Right renal cortex interstitium (tissue), 3 donors: ENCODE measurements around the gene KASH5. TPM values are rescaled to one million over a fixed set of nuclear protein-coding genes. Genes with fewer than 3 reads are reported as not detected.

Experiments
- DNase-seq, 3 donors: peaks; one replicate each; pipeline ENCODE4 v3.0.0-alpha.2; 2013; ENCODE audit warnings: low read depth in 3 of 3, low spot score in 2 of 3
- polyA plus RNA-seq, 3 donors: library from polyadenylated mRNA; unstranded; fragments of 120-200 nt; gene quantifications; one replicate each; pipeline ENCODE4 v1.2.1, GENCODE V29; 2013; ENCODE audit not compliant: insufficient read length in 3 of 3

Gene KASH5, protein sequence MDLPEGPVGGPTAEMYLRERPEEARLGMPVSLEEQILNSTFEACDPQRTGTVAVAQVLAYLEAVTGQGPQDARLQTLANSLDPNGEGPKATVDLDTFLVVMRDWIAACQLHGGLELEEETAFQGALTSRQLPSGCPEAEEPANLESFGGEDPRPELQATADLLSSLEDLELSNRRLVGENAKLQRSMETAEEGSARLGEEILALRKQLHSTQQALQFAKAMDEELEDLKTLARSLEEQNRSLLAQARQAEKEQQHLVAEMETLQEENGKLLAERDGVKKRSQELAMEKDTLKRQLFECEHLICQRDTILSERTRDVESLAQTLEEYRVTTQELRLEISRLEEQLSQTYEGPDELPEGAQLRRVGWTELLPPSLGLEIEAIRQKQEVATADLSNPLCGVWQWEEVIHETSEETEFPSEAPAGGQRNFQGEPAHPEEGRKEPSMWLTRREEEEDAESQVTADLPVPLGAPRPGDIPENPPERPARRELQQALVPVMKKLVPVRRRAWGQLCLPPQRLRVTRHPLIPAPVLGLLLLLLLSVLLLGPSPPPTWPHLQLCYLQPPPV
- polyA plus RNA-seq = under 1 TPM; 0.14 to 0.45 (median 0.18) TPM

- DNase-seq = no peak
Observed at GRCh38 chr19:49387936-49388372, at the start of gene KASH5. KASH5 (plus strand) TSS chr19:49388249; CDS start chr19:49390884, 2,635 bp downstream.

GRCh38 chr19:49338691-49339300 lies 49.3 kb upstream of the KASH5 start:
- peak; percentile 53 to 67 (median 61) for DNase-seq

DNA sequence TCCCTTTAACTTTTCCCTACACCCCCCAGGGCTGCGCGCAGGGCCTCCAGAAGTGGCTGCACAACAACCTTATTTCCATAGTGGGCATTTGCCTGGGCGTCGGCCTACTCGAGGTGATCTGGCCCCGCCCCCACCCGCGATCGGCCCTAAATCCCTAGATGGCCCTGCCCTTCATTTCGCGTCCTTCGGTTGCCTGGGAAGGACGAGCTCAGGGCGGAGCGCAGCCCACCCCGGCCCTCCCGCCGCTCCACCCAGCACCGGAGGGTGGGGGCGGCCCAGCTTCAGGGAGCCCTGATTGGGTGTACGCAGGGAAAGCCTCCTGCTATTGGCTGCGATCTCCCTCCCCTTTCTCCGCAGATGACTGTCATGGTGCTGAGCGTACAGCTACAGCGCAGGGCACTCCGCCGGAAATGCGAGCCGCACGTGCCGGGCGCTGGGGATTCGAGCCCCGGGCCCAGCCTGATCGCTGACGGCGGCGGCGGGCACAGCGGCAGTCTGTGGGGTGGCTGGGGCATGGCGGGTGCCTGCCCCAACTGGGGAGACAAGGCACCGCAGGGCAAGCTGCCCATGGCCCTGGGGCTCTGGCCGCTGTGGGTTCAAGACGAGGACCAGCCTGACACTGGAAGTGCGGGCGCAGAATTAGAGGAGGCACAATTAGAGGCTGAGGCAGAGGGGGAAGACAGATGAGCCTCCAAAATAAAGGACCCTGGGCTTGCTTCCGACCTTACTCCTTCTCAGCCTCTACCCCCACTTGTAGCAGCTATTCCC lies 48.6 kb upstream of the KASH5 start:
- peak; percentile 75 to 86 (median 78) for DNase-seq

- DNase-seq = no peak
Observed at GRCh38 chr19:49340069-49340864, 47.8 kb upstream of the KASH5 start.

DNA sequence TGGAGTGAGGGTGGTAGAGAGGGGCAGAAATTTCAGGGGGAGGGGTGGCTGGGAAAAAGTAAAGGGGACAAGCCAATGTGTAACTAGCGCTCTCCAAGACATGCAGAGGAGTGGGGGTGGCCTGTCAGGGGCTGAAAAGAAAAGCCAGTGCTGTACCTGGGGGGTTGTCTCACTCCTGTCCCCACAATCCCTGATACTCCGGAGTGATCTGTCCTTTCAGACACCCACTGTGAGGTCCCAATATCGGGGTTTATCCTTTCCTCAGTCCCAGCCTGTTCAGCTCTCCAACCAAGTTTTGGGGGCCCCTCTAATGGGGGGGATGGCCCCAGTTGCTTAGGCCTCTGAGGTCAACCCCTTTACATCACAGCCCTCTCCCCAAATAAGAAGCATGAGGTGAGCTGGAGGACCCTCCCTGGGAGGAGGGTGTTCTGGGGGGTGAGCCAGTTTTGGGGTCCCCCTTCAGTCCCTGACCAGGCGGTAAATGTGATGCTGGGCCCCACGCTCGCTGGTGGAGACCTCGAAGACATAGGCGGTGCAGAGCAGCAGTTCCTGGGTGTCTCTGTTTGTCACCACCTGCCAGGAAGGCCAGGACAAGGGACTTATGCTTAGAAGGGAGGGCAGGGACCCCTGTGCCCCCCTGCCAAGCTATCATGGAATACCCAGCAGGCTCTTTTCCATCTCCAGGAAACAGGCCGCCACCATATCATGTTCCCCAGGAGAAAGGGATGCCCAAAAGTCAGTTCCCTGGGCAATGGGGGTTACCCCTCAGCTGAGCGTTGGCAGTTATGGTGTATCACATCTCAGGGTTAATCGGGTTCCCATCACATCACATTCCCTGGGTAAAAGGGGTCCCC lies 47.0 kb upstream of the KASH5 start:
- no peak for DNase-seq

DNA sequence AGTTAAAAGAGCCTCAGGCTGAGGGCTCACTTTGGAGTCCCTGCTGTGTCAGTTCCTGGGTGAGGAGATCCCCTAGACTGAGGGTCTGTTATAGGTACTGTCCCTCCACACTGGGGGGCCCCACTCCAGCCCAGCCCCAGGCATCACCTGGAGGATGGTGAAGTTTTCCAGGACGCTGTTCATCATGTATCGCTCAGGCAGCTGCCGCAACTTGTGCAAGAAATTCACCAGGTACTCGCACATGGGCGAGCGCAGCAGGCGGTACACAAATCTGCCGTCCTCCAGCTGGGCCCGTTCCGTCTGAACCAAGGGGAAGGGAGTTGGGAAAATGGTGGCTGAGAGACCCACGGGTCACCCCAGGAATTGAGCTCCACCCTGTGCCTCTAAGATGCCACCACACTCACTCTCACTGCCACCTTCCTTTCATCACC lies 45.7 kb upstream of the KASH5 start:
- no peak for DNase-seq

- no peak for DNase-seq
Observed at GRCh38 chr19:49343123-49343522, 44.9 kb upstream of the KASH5 start.

- DNase-seq = no peak
Observed at GRCh38 chr19:49344505-49345423, 43.3 kb upstream of the KASH5 start.

DNA sequence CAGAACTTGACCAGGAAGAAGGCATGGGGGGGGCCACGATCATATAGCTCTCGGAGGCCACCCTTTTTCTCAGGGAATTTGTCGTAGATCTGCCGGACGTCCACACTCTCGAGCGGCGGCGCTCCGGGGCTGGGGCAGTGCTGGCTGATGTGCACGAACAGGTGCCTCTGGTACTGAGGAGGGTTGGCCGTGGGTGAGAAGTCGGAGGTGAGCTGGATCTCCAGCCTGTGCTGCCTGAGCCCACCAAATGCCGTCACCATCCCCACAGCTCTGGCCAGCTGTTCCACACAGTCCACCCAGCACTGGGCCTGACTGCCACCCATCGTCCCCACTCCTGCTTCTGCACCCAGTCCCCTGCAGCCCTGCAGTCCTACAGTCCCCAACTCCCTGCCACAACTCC lies 40.9 kb upstream of the KASH5 start:
- no peak for DNase-seq

DNA sequence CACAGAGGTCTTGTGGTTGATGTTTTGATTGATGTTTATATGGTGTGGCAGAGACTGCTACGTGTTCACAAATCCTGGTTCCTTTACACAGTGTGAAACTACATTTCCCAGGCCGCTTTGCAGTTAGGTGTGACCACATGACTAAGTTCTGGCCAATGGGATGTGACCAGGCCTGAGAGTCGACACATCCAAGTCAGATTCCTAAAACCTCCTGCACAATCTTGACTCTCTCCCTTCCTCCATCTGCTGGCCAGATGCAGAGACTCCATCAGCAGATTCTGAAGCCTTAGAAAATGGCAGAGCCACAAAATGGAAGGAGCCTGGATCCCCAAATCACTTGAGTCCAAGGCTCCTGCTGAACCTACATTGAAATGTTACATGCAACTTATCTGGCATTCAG lies 40.2 kb upstream of the KASH5 start:
- DNase-seq = no peak

DNA sequence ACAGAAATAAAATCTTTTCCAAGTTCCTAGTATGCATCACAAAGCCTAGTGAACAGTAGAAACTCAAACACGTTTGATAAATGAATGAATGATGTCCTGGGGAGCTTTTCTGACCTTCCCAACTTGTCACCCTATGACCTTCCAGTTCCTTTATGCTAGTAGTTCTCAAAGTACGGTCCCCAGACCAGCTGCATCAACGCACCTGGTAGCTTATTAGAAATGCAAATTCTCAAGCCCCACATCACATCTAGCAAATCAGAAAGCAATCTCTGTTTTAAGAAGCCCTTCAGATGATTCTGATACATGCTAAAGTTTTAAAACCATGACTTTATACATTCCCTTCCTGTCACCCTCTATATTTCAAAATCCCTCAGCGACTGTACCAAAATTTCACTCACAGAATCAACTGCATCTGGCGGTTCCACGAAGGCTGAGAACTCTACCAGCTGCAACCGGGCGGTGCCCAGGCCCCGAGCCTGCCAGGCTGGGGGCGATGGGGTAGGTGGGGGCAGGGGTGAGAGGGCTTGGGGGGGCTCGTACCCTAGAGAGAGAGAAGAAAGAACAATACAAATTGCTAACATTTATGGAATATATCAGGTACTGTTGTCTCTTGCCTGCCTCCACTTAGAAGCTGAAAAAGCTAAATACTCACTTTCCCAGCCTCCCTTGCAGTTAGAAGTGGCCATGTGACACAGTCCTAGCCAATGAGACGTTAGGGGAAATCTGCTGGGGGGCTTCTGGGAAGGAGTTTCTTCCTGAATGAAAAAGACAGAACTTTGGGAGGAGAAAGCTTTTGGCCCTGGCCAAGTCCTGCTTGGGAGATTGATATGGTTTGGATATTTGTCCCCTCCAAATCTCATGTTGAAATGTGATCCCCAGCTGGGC lies 39.5 kb upstream of the KASH5 start:
- no peak for DNase-seq

DNA sequence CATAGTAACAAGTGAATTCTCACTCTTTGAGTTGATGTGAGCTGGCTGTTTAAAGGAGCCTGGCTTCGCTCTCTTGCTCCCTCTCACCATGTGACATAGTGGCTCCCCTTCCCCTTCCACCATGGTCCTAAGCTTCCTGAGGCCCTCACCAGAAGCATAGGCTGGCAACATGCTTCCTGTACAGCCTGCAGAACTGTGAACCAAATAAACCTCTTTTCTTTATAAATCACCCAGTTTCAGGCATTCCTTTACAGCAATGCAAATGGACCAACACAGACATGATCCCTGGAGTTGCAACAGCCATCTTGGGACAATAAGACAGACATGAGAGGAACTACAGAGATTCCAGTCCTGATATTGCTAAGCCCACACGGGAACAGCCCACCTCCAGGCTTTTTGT lies 38.5 kb upstream of the KASH5 start:
- no peak for DNase-seq

DNA sequence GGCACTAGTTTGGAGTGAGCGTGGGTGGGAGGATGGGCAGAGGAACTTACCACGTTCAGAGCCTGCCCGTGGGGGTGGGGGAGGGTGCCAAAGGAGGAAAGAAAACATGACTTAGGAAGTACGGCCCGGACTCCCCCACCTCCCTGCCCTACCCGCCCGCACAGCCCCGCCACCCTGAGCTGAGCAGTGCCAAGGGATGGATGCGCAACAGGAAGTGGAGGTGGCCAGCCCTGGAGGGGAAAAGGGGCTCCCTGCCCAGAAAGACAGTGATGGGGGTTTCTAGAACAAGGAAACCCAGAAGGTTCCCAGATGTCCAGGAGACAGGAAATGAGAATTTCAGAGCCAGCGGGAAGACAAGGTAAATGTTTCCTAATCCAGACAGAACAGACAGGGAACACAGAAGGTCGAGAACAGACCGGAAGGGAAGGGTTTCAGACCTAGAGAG lies 32.1 kb upstream of the KASH5 start:
- DNase-seq = no peak

DNA sequence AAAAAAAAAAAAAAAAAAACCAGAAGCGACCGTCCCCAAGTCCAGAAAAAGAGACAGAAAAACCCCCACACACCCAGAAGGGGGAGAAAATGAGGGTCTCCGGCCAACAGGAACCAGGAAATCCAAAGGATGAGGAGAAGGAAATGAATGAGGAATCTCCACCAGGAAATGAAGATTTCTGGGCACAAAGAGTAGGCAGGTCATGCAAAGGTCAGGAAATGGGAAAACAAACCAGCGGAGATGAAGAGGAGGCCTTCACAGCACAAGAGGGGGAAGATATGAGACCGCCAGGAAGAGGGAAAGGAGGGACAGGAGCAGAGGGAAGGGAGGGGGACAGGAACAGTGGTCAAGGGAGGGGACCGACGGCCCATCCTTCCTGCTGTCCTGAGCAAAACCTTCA lies 31.7 kb upstream of the KASH5 start:
- no peak for DNase-seq

- no peak for DNase-seq
Observed at GRCh38 chr19:49357186-49357585, 30.9 kb upstream of the KASH5 start.

DNA sequence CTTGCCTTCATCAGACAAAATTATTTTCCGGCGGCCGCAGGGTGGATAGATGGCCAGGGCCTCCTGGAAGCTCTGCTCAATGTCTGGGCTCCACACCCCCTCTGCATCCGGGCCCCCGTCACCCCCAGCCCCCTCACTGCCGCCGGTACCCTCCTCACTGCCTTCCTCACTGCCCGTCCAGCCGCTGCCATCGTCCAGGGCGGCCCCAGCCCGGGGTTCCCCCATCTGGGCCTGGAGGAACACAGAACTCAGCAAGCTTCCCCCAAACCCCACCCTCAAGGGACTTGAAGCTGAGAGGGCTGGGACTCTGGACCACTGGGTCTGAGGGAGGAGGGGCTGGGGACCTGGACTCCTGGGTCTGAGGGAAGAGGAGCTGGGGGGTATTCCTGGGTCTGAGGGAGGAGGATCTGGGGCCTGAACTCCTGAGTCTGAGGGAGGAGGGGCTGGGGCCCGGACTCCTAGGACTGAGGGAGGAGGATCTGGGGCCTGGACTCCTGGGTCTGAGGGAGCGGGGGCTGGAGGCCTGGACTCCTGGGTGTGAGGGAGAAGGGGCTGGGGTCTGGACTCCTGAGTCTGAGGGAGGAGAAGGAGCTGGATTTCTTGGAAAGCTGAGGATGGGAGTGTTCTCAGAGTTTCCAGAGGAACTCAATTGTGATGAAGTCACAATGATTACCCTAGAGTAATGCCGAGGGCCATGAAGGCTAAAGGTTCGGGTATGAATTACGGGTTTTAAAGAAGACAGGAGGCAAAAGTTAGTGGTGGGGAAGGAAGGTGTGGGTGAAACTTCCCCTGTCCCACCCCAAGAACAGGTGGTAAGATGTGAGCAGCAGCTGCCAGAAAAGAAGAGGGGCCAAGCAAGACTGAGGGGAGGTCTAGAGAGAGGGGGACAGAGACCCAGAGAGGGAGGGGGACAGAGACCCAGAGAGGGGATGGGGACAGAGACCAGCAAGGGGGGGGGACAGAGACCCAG lies 27.9 kb upstream of the KASH5 start:
- no peak for DNase-seq
